Activated naive CD8-positive, alpha-beta T cell (primary cell): ENCODE data around the gene PSME3.
"Not testable (repeated sequence)": the region's sequence is repeated elsewhere in the genome, so short reads cannot be mapped to it uniquely, and the experiment has no call there.

Experiments
- H3K27ac Mint-ChIP-seq: one replicate; pipeline ENCODE4 v1.8.0; 2021; ENCODE audit warnings: mixed read lengths
- H3K27me3 Mint-ChIP-seq: one replicate; pipeline ENCODE4 v1.8.0; 2021; ENCODE audit warnings: mixed read lengths
- H3K36me3 Mint-ChIP-seq: one replicate; pipeline ENCODE4 v1.8.0; 2021; ENCODE audit warnings: mixed read lengths
- H3K4me1 Mint-ChIP-seq: one replicate; pipeline ENCODE4 v1.8.0; 2021; ENCODE audit warnings: low read depth, mixed read lengths
- H3K4me3 Mint-ChIP-seq: one replicate; pipeline ENCODE4 v1.8.0; 2021; ENCODE audit warnings: mild to moderate bottlenecking, mixed read lengths
- H3K9me3 Mint-ChIP-seq: one replicate; pipeline ENCODE4 v1.8.0; 2021; ENCODE audit warnings: low read depth, mixed read lengths

PSME3 gene

GRCh38 chr17:42873315-42873714 lies 40.1 kb downstream of the PSME3 start:
- no peaks in the 10 kb centered on the region for H3K4me1 Mint-ChIP-seq
- no peak overlapping the region for H3K4me3 Mint-ChIP-seq
- no peak overlapping the region for H3K27ac Mint-ChIP-seq

GRCh38 chr17:42873932-42874695 lies 40.9 kb downstream of the PSME3 start:
- not testable (repeated sequence) for H3K9me3 Mint-ChIP-seq, H3K36me3 Mint-ChIP-seq, H3K4me1 Mint-ChIP-seq, H3K4me3 Mint-ChIP-seq, H3K27ac Mint-ChIP-seq, H3K27me3 Mint-ChIP-seq

More at GRCh38 chr17:42873315-42873714, 40.1 kb downstream of the PSME3 start:
- Mint-ChIP-seq H3K9me3 (no peaks in the 10 kb centered on the region), H3K36me3 (peaks cover 3% of the 10 kb centered on the region), H3K27me3 (peaks cover 6% of the 10 kb centered on the region)

- no peaks in the 10 kb centered on the region for H3K4me1 Mint-ChIP-seq
- H3K27me3 Mint-ChIP-seq = peaks cover 4% of the 10 kb centered on the region
- no peaks in the 10 kb centered on the region for H3K36me3 Mint-ChIP-seq
- no peak overlapping the region for H3K27ac Mint-ChIP-seq
- no peak overlapping the region for H3K4me3 Mint-ChIP-seq
- H3K9me3 Mint-ChIP-seq = no peaks in the 10 kb centered on the region
Observed at GRCh38 chr17:42877037-42877436, 43.8 kb downstream of the PSME3 start.

GRCh38 chr17:42878123-42878880 lies 45.1 kb downstream of the PSME3 start:
- H3K4me1 Mint-ChIP-seq = no peaks in the 10 kb centered on the region
- H3K9me3 Mint-ChIP-seq = no peaks in the 10 kb centered on the region
- H3K27me3 Mint-ChIP-seq = peaks cover 4% of the 10 kb centered on the region
- no peaks in the 10 kb centered on the region for H3K36me3 Mint-ChIP-seq
- no peak overlapping the region for H3K27ac Mint-ChIP-seq
- H3K4me3 Mint-ChIP-seq = no peak overlapping the region

GRCh38 chr17:42878924-42879595 lies 45.9 kb downstream of the PSME3 start:
- no peaks in the 10 kb centered on the region for H3K4me1 Mint-ChIP-seq
- no peaks in the 10 kb centered on the region for H3K9me3 Mint-ChIP-seq
- H3K27me3 Mint-ChIP-seq = peaks cover 4% of the 10 kb centered on the region
- H3K36me3 Mint-ChIP-seq = no peaks in the 10 kb centered on the region
- H3K27ac Mint-ChIP-seq = no peak overlapping the region
- H3K4me3 Mint-ChIP-seq = no peak overlapping the region

- H3K9me3 Mint-ChIP-seq = no peaks in the 10 kb centered on the region
- H3K27me3 Mint-ChIP-seq = peaks cover 4% of the 10 kb centered on the region
- no peak overlapping the region for H3K4me3 Mint-ChIP-seq
- no peaks in the 10 kb centered on the region for H3K4me1 Mint-ChIP-seq
- no peaks in the 10 kb centered on the region for H3K36me3 Mint-ChIP-seq
- no peak overlapping the region for H3K27ac Mint-ChIP-seq
Observed at GRCh38 chr17:42879596-42879985, 46.4 kb downstream of the PSME3 start.

GRCh38 chr17:42880776-42881310 lies 47.6 kb downstream of the PSME3 start:
- H3K4me1 Mint-ChIP-seq = no peaks in the 10 kb centered on the region
- H3K4me3 Mint-ChIP-seq = no peak overlapping the region
- no peak overlapping the region for H3K27ac Mint-ChIP-seq
- no peaks in the 10 kb centered on the region for H3K36me3 Mint-ChIP-seq
- H3K9me3 Mint-ChIP-seq = no peaks in the 10 kb centered on the region
- peaks cover 4% of the 10 kb centered on the region for H3K27me3 Mint-ChIP-seq

GRCh38 chr17:42881706-42882105 lies 48.5 kb downstream of the PSME3 start:
- not testable (repeated sequence) for H3K36me3 Mint-ChIP-seq, H3K4me3 Mint-ChIP-seq, H3K27me3 Mint-ChIP-seq, H3K9me3 Mint-ChIP-seq, H3K4me1 Mint-ChIP-seq, H3K27ac Mint-ChIP-seq

GRCh38 chr17:42882166-42882565 lies 49.0 kb downstream of the PSME3 start:
- Mint-ChIP-seq H3K4me3 (no peak overlapping the region), H3K27ac (no peak overlapping the region), H3K4me1 (no peaks in the 10 kb centered on the region), H3K9me3 (no peaks in the 10 kb centered on the region), H3K27me3 (peaks cover 7% of the 10 kb centered on the region), H3K36me3 (no peaks in the 10 kb centered on the region)

GRCh38 chr17:42883802-42884558 lies 50.8 kb downstream of the PSME3 start:
- H3K27ac Mint-ChIP-seq = no peak overlapping the region
- H3K27me3 Mint-ChIP-seq = peaks cover 4% of the 10 kb centered on the region
- no peaks in the 10 kb centered on the region for H3K9me3 Mint-ChIP-seq
- no peaks in the 10 kb centered on the region for H3K36me3 Mint-ChIP-seq
- H3K4me3 Mint-ChIP-seq = no peak overlapping the region
- H3K4me1 Mint-ChIP-seq = no peaks in the 10 kb centered on the region

GRCh38 chr17:42885806-42886205 lies 52.6 kb downstream of the PSME3 start:
- H3K27me3 Mint-ChIP-seq, H3K9me3 Mint-ChIP-seq, H3K36me3 Mint-ChIP-seq, H3K4me3 Mint-ChIP-seq, H3K4me1 Mint-ChIP-seq, H3K27ac Mint-ChIP-seq: not testable (repeated sequence)

- Mint-ChIP-seq H3K4me1 (no peaks in the 10 kb centered on the region), H3K36me3 (no peaks in the 10 kb centered on the region), H3K4me3 (no peak overlapping the region), H3K9me3 (no peaks in the 10 kb centered on the region), H3K27me3 (peaks cover 4% of the 10 kb centered on the region), H3K27ac (no peak overlapping the region)
Observed at GRCh38 chr17:42886283-42887176, 53.3 kb downstream of the PSME3 start.

GRCh38 chr17:42889809-42890208 lies 56.6 kb downstream of the PSME3 start:
- Mint-ChIP-seq H3K4me3 (no peak overlapping the region), H3K4me1 (no peaks in the 10 kb centered on the region), H3K36me3 (no peaks in the 10 kb centered on the region)

More at GRCh38 chr17:42889809-42890208, 56.6 kb downstream of the PSME3 start:
- no peaks in the 10 kb centered on the region for H3K9me3 Mint-ChIP-seq
- H3K27me3 Mint-ChIP-seq = peaks cover 6% of the 10 kb centered on the region
- no peak overlapping the region for H3K27ac Mint-ChIP-seq
